HG03432 (cell line): ENCODE measurements around the gene TAAR6.
A peak's percentile ranks its signal among the peaks of the same experiment; 100 is the strongest.
"Not testable (repeated sequence)": the region's sequence is repeated elsewhere in the genome, so short reads cannot be mapped to it uniquely, and the experiment has no call there.

ENCODE experiments used
- ATAC-seq: cut with Tn5 transposase; IDR thresholded peaks from one replicate; pipeline ENCODE4 v1.9.1; 2021; ENCODE audit warnings: mild to moderate bottlenecking, moderate library complexity; ENCODE audit not compliant: unreplicated experiment

TAAR6 gene

GRCh38 chr6:132589454-132589853, 19.3 kb downstream of the TAAR6 start, which contains the start of gene TAAR5:
Gene TAAR5 (minus strand): TSS chr6:132589741. CDS start chr6:132589686, 55 bp downstream.
- ATAC-seq = no peak

GRCh38 chr6:132590362-132590761, 20.2 kb downstream of the TAAR6 start:
- no peak for ATAC-seq

GRCh38 chr6:132592855-132593254, 22.7 kb downstream of the TAAR6 start:
- ATAC-seq = no peak

GRCh38 chr6:132596201-132596600, 26.1 kb downstream of the TAAR6 start:
- ATAC-seq = no peak

- ATAC-seq = no peak
Observed at GRCh38 chr6:132598473-132598872, 28.4 kb downstream of the TAAR6 start.

GRCh38 chr6:132600900-132601299, 30.8 kb downstream of the TAAR6 start:
- not testable (repeated sequence) for ATAC-seq

- ATAC-seq = no peak
Observed at GRCh38 chr6:132604635-132605152, 34.6 kb downstream of the TAAR6 start.

- peak; percentile 76 for ATAC-seq
Observed at GRCh38 chr6:132607544-132608233, 37.6 kb downstream of the TAAR6 start.

GRCh38 chr6:132611616-132612015, 41.5 kb downstream of the TAAR6 start:
- ATAC-seq = no peak

- peak; percentile 34 for ATAC-seq
Observed at GRCh38 chr6:132612449-132613108, 42.5 kb downstream of the TAAR6 start.

- ATAC-seq = peak; percentile 63
Observed at GRCh38 chr6:132614554-132614953, 44.4 kb downstream of the TAAR6 start.

GRCh38 chr6:132616677-132617076, 46.6 kb downstream of the TAAR6 start:
- ATAC-seq = no peak
